ENCODE measurements around the gene RAB3GAP2.
"Not testable (repeated sequence)": the region's sequence is repeated elsewhere in the genome, so short reads cannot be mapped to it uniquely, and the experiment has no call there.

- TF ChIP-seq POLR2A, CTCF (IDR thresholded peaks at IDR 0.05): not testable (repeated sequence)
Measured at GRCh38 chr1:220158530-220158929, 113.7 kb downstream of the RAB3GAP2 start.

All from right lobe of liver (tissue), 4 donors.